ENCODE measurements around the gene TMCO4.

- TF ChIP-seq JUN (IDR thresholded peaks at IDR 0.05; ENCODE audit: borderline replicate concordance, insufficient read depth, insufficient read length, low read depth): no peak
- TF ChIP-seq CTCF (IDR thresholded peaks at IDR 0.05; ENCODE audit: extremely low read depth in 1 of 2, insufficient read depth in 1 of 2, low read depth in 1 of 2, low read length in 2 of 2): peak; percentile 78 to 85
- no peak for TF ChIP-seq EZH2 (IDR thresholded peaks at IDR 0.05; ENCODE audit: borderline replicate concordance, low read depth, low read length, severe bottlenecking)
- TF ChIP-seq POLR2A (IDR thresholded peaks at IDR 0.05; ENCODE audit: low read depth, low read length): no peak
- TF ChIP-seq GATA2 (IDR thresholded peaks at IDR 0.05; ENCODE audit: insufficient read depth, insufficient read length, low read depth, low read length): no peak
These were observed 148.5 kb downstream of the TMCO4 start for GRCh38 chr1:19651141-19651737.
